Fibroblast of lung (primary cell): ENCODE measurements around the gene TTF1. TPM values are rescaled to one million over a fixed set of nuclear protein-coding genes. Genes with fewer than 3 reads are reported as not detected.

Experiments
- DNase-seq, 2 donors: peaks; one replicate each; pipeline versions ENCODE4 v3.0.0 to v3.0.0-alpha.2; 2010; ENCODE audit warnings: low read depth in 2 of 2
- H2AFZ ChIP-seq: 2 replicates; pipeline ENCODE4 v1.5.1; 2012; ENCODE audit warnings: low read length, control low read depth, inconsistent platforms
- H3K27ac ChIP-seq: 2 replicates; pipeline ENCODE4 v1.5.1; 2011; ENCODE audit warnings: low read length, control low read depth; ENCODE audit not compliant: insufficient read depth
- H3K27me3 ChIP-seq: 2 replicates; pipeline ENCODE4 v1.5.1; 2011; ENCODE audit warnings: mild to moderate bottlenecking, low read length; ENCODE audit not compliant: control insufficient read depth, insufficient read depth
- H3K36me3 ChIP-seq: 2 replicates; pipeline ENCODE4 v1.5.1; 2011; ENCODE audit warnings: low read length; ENCODE audit not compliant: control insufficient read depth, insufficient read depth
- H3K4me1 ChIP-seq: 2 replicates; pipeline ENCODE4 v1.5.1; 2011; ENCODE audit warnings: low read length; ENCODE audit not compliant: control insufficient read depth, insufficient read depth; ENCODE audit errors: extremely low read depth
- H3K4me2 ChIP-seq: 2 replicates; pipeline ENCODE4 v1.5.1; 2011; ENCODE audit warnings: low read length, control low read depth; ENCODE audit not compliant: insufficient read depth; ENCODE audit errors: extremely low read depth
- H3K4me3 ChIP-seq, 4 experiments: fragments of 200-600 bp in 1 of 4; sonication (generic) in 1 of 4; replicated peaks in 1 of 4; 2 replicates each; pipeline ENCODE4 v1.5.1; 2011 to 2016; ENCODE audit warnings: low read length in 4 of 4, low read depth in 3 of 4, mild to moderate bottlenecking in 3 of 4, control low read depth in 2 of 4, inconsistent platforms in 1 of 4, mixed read lengths in 1 of 4; ENCODE audit not compliant: insufficient read depth in 1 of 4; ENCODE audit errors: control extremely low read depth in 1 of 4
- H3K79me2 ChIP-seq: 2 replicates; pipeline ENCODE4 v1.5.1; 2012; ENCODE audit warnings: mild to moderate bottlenecking, low read length, inconsistent platforms; ENCODE audit not compliant: control insufficient read depth, insufficient read depth
- H3K9ac ChIP-seq: 2 replicates; pipeline ENCODE4 v1.5.1; 2011; ENCODE audit warnings: mild to moderate bottlenecking, low read length, control low read depth; ENCODE audit not compliant: insufficient read depth
- H3K9me3 ChIP-seq: 2 replicates; pipeline ENCODE4 v1.5.1; 2012; ENCODE audit warnings: low read depth, low read length; ENCODE audit not compliant: control insufficient read depth, insufficient read depth
- H4K20me1 ChIP-seq: 2 replicates; pipeline ENCODE4 v1.5.1; 2011; ENCODE audit warnings: low read length; ENCODE audit not compliant: control insufficient read depth, insufficient read depth; ENCODE audit errors: extremely low read depth
- EZH2 ChIP-seq: IDR thresholded peaks from 2 replicates; pipeline ENCODE4 v1.5.1; 2012; ENCODE audit warnings: low read length, control low read depth, mild to moderate bottlenecking; ENCODE audit errors: missing control alignments
- polyA plus RNA-seq, 2 donors: library from polyadenylated mRNA; depleted of rRNA in 1 of 2; stranded (reverse) in 1 of 2; unstranded in 1 of 2; fragments of >200 nt; gene quantifications; 2 replicates each; pipeline ENCODE4 v1.2.1, GENCODE V29; 2011 to 2012; ENCODE audit warnings: missing spikeins in 1 of 2
- total RNA-seq: library from RNA; depleted of rRNA; stranded (reverse); fragments of >200 nt; gene quantifications from 2 replicates; pipeline ENCODE4 v1.2.1, GENCODE V29; 2014
- TF ChIP-seq, protein P1 (sequence below), 2 donors: IDR thresholded peaks in 1 of 2; conservative IDR thresholded peaks in 1 of 2; 1 replicate in 1 of 2; 2 replicates in 1 of 2; pipeline ENCODE4 v1.5.1; 2011 to 2012; ENCODE audit warnings: low read length in 2 of 2, control low read depth in 1 of 2, inconsistent platforms in 1 of 2, low read depth in 1 of 2, mild to moderate bottlenecking in 1 of 2

Gene TTF1
- total and polyA plus RNA-seq, 2 donors (not counting 1 experiment from before 2014, with no cell fraction given) = 6.9 to 11.6 TPM

DNA sequence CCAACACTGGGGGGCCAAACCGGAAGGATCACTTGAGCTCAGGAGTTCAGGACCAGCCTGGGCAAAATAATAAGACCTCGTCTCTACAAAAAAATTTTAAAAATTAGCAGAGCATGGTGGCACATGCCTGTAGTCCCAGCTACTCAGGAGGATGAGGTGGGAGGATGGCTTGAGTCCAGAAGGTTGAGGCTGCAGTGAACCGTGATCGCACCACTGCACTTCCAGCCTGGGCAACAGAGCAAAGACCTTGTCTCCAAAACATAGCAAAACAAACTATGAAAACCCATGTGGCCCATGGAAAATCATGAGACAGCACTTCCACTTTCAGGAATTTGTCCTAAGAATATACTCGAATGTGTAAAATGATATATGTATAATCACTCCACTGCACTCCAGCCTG lies 58.0 kb downstream of the TTF1 start:
- Histone ChIP-seq H3K9me3 (no peaks in the 10 kb centered on the region), H3K4me3 (no peak overlapping the region), H2AFZ (no peak overlapping the region), H3K4me1 (peaks cover 6% of the 10 kb centered on the region), H3K27ac (no peak overlapping the region), H3K36me3 (peaks cover 19% of the 10 kb centered on the region), H3K9ac (no peak overlapping the region), H3K79me2 (peaks cover 31% of the 10 kb centered on the region), H3K27me3 (no peaks in the 10 kb centered on the region), H4K20me1 (no peaks in the 10 kb centered on the region), H3K4me2 (no peak overlapping the region)
- no peak for TF ChIP-seq EZH2
- TF ChIP-seq, protein P1, sequence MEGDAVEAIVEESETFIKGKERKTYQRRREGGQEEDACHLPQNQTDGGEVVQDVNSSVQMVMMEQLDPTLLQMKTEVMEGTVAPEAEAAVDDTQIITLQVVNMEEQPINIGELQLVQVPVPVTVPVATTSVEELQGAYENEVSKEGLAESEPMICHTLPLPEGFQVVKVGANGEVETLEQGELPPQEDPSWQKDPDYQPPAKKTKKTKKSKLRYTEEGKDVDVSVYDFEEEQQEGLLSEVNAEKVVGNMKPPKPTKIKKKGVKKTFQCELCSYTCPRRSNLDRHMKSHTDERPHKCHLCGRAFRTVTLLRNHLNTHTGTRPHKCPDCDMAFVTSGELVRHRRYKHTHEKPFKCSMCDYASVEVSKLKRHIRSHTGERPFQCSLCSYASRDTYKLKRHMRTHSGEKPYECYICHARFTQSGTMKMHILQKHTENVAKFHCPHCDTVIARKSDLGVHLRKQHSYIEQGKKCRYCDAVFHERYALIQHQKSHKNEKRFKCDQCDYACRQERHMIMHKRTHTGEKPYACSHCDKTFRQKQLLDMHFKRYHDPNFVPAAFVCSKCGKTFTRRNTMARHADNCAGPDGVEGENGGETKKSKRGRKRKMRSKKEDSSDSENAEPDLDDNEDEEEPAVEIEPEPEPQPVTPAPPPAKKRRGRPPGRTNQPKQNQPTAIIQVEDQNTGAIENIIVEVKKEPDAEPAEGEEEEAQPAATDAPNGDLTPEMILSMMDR (conservative IDR thresholded peaks at IDR 0.05 in 1 of 2, IDR thresholded peaks at IDR 0.05 in 1 of 2; ENCODE audit: low read depth in 1 of 2, low read length in 2 of 2) = no peak
- DNase-seq = no peak

DNA sequence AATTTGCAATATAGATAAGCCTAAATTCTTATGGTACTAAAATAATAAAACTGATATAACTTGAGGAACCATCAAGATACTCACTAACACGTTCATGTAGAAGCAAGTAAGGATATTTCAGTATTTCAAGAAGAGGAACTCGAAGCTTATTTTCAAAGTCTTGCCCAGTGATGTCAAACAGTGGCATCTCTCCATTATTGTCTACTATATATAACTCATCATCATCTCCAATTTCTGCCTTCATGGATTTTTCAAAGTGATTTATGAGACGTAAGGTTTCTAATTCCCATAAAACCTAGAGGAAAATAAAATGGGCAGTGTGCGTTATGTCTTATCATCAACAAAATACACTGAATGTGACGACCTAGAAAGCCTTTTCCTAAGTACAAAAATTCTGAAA lies 60.5 kb downstream of the TTF1 start:
- no peak for DNase-seq
- Histone ChIP-seq H4K20me1 (no peaks in the 10 kb centered on the region), H3K79me2 (peaks cover 9% of the 10 kb centered on the region), H3K4me1 (no peaks in the 10 kb centered on the region), H2AFZ (no peak overlapping the region), H3K9me3 (no peaks in the 10 kb centered on the region), H3K27ac (no peak overlapping the region), H3K36me3 (peaks cover 24% of the 10 kb centered on the region), H3K27me3 (no peaks in the 10 kb centered on the region), H3K4me3 (no peak overlapping the region), H3K9ac (no peak overlapping the region), H3K4me2 (no peak overlapping the region)
- no peak for TF ChIP-seq EZH2
- TF ChIP-seq, protein P1 (conservative IDR thresholded peaks at IDR 0.05 in 1 of 2, IDR thresholded peaks at IDR 0.05 in 1 of 2; ENCODE audit: low read depth in 1 of 2, low read length in 2 of 2) = no peak

DNA sequence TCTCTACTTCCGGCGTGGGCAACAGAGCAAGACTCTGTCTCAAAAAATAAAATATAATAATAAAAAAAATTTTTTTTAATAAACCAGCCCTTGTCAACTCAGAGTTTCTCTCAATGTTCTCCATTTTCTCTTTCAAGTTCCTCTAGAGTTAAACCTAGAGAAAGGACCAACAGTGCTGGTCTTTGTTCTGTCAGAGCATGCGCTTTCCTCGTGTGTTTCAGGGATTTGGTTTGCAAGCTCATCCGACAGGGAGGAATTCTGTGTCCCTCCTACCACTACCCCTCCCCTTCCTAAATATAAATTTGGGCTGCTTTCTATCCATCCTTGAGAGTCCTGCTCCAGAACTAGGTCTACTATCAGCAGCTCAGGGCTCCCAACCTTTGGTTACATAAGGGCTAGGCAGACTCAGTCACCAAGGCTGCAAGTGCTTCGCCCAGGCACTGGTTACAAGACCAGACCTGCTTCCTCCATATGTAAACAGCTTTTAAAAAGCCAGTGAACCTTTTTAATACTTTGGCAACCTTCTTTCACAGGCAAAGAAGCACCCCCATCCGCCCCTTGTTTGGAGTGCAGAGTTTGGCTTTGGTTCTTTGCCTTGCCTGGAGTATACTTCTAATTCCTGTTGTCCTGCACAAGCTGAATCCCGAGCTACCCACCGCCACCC lies 65.3 kb downstream of the TTF1 start:
- Histone ChIP-seq H3K9ac (no peak overlapping the region), H2AFZ (no peak overlapping the region), H3K27ac (no peak overlapping the region), H3K4me3 (no peak overlapping the region), H3K4me2 (no peak overlapping the region), H3K27me3 (no peaks in the 10 kb centered on the region), H3K79me2 (no peaks in the 10 kb centered on the region), H3K36me3 (peaks cover 21% of the 10 kb centered on the region), H3K9me3 (no peaks in the 10 kb centered on the region), H3K4me1 (no peaks in the 10 kb centered on the region), H4K20me1 (no peaks in the 10 kb centered on the region)
- TF ChIP-seq EZH2 = no peak
- TF ChIP-seq, protein P1 (conservative IDR thresholded peaks at IDR 0.05 in 1 of 2, IDR thresholded peaks at IDR 0.05 in 1 of 2; ENCODE audit: low read depth in 1 of 2, low read length in 2 of 2) = no peak
- no peak for DNase-seq
